Measurements from ENCODE around the gene BCL2L11.

The BCL2L11 gene

GRCh38 chr2:111186933-111187332, 66.2 kb downstream of the BCL2L11 start:
- no peak for DNase-seq (ENCODE audit: low read depth)
- no peak overlapping the region for H3K4me3 ChIP-seq (replicated peaks; ENCODE audit: low read depth, low read length)
- no peak for TF ChIP-seq CTCF (IDR thresholded peaks at IDR 0.05; ENCODE audit: low read length, missing control alignments)

- H3K4me3 ChIP-seq (replicated peaks; ENCODE audit: low read depth, low read length) = no peak overlapping the region
- no peak for TF ChIP-seq CTCF (IDR thresholded peaks at IDR 0.05; ENCODE audit: low read length, missing control alignments)
- DNase-seq (ENCODE audit: low read depth) = no peak
Measured at GRCh38 chr2:111188681-111189080, 68.0 kb downstream of the BCL2L11 start.

- no peak for DNase-seq (ENCODE audit: low read depth)
- TF ChIP-seq CTCF (IDR thresholded peaks at IDR 0.05; ENCODE audit: low read length, missing control alignments) = no peak
Measured at GRCh38 chr2:111189106-111189505, 68.4 kb downstream of the BCL2L11 start.

GRCh38 chr2:111190816-111191540, 70.3 kb downstream of the BCL2L11 start:
- DNase-seq (ENCODE audit: low read depth) = no peak
- H3K4me3 ChIP-seq (replicated peaks; ENCODE audit: low read depth, low read length) = no peak overlapping the region
- TF ChIP-seq CTCF (IDR thresholded peaks at IDR 0.05; ENCODE audit: low read length, missing control alignments) = no peak

More at GRCh38 chr2:111189106-111189505, 68.4 kb downstream of the BCL2L11 start:
- no peak overlapping the region for H3K4me3 ChIP-seq (replicated peaks; ENCODE audit: low read depth, low read length)

- no peak overlapping the region for H3K4me3 ChIP-seq (replicated peaks; ENCODE audit: low read depth, low read length)
- DNase-seq (ENCODE audit: low read depth) = no peak
Measured at GRCh38 chr2:111191877-111192276, 71.2 kb downstream of the BCL2L11 start.

GRCh38 chr2:111192776-111193368, 72.2 kb downstream of the BCL2L11 start:
- TF ChIP-seq CTCF (IDR thresholded peaks at IDR 0.05; ENCODE audit: low read length, missing control alignments) = no peak
- no peak overlapping the region for H3K4me3 ChIP-seq (replicated peaks; ENCODE audit: low read depth, low read length)
- no peak for DNase-seq (ENCODE audit: low read depth)

More at GRCh38 chr2:111191877-111192276, 71.2 kb downstream of the BCL2L11 start:
- no peak for TF ChIP-seq CTCF (IDR thresholded peaks at IDR 0.05; ENCODE audit: low read length, missing control alignments)
